Activated naive CD4-positive, alpha-beta T cell treated with anti-CD3 and anti-CD28 coated beads, Interleukin-2, amount 50 U/mL, for 72 hours (primary cell): ENCODE measurements around the gene IL17RE. TPM values are rescaled to one million over a fixed set of nuclear protein-coding genes. Genes with fewer than 3 reads are reported as not detected.

Source experiments
- ATAC-seq, 2 donors: fragments of 150-1000 bp; cut with Tn5 transposase; 2 replicates each; pipeline ENCODE4 v1.10.0; 2021; ENCODE audit warnings: mild to moderate bottlenecking in 2 of 2, moderate library complexity in 2 of 2
- DNase-seq, 2 donors: peaks; one replicate each; pipeline ENCODE4 v3.0.0; 2021 to 2022; ENCODE audit warnings: low spot score in 2 of 2
- H3K27ac Mint-ChIP-seq, 2 donors: one replicate each; pipeline ENCODE4 v1.8.0; 2022; ENCODE audit warnings: mild to moderate bottlenecking in 2 of 2, mixed read lengths in 2 of 2
- H3K36me3 Mint-ChIP-seq, 2 donors: one replicate each; pipeline ENCODE4 v1.8.0; 2022; ENCODE audit warnings: mixed read lengths in 2 of 2
- H3K9me3 Mint-ChIP-seq, 2 donors: one replicate each; pipeline ENCODE4 v1.8.0; 2022; ENCODE audit warnings: mixed read lengths in 2 of 2
- total RNA-seq, 2 donors: library from RNA; stranded (reverse); gene quantifications; one replicate each; pipeline ENCODE4 v1.2.3, GENCODE V29; 2022

The IL17RE gene
- total RNA-seq, 2 donors from 2014 or later = 0.61 to 1.4 TPM

- H3K36me3 Mint-ChIP-seq = no peaks in the 10 kb centered on the region
- peak in 1 of 2 donors; percentile 68 for ATAC-seq
- H3K9me3 Mint-ChIP-seq = no peaks in the 10 kb centered on the region
- DNase-seq = no peak
- H3K27ac Mint-ChIP-seq = no peak overlapping the region
Measured at GRCh38 chr3:9914559-9915253, 12.1 kb downstream of the IL17RE start.

GRCh38 chr3:9915254-9916141 is 12.8 kb downstream of the IL17RE start:
- Mint-ChIP-seq H3K36me3 (no peaks in the 10 kb centered on the region), H3K27ac (no peak overlapping the region), H3K9me3 (no peaks in the 10 kb centered on the region)
- peak; percentile 53 to 61 for ATAC-seq
- peak in 1 of 2 donors; percentile 37 for DNase-seq

DNA sequence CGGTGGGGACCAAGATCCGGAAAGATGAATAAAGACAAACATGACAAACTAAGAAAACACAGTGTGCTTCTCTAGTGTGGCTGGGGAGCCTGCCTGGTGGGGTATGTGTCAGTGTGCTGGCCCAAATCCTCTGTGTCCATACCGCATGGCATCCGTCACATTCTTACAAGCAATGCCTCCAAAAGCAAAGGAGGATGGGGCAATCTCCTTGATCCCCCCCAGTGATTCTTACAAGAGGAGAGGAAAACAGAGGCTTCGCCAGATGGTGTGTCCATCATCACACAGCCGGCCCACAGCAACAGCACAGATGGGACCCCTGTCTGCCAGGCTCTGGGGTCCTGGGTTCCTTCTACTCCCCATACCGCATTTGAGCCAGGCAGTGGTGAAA is 13.7 kb downstream of the IL17RE start:
- DNase-seq (no peak), ATAC-seq (no peak)
- Mint-ChIP-seq H3K36me3 (no peaks in the 10 kb centered on the region), H3K27ac (no peak overlapping the region), H3K9me3 (no peaks in the 10 kb centered on the region)

GRCh38 chr3:9916734-9917680 is 14.4 kb downstream of the IL17RE start, which contains the start of gene IL17RC:
IL17RC (plus strand) TSS chr3:9917098; CDS start chr3:9917316, 218 bp downstream.
- ATAC-seq (peak; percentile 74 to 90), DNase-seq (peak in 1 of 2 donors; percentile 42)
- H3K36me3 Mint-ChIP-seq = no peaks in the 10 kb centered on the region
- no peak within 1 kb of the TSS for H3K27ac Mint-ChIP-seq
- no peaks in the 10 kb centered on the region for H3K9me3 Mint-ChIP-seq

DNA sequence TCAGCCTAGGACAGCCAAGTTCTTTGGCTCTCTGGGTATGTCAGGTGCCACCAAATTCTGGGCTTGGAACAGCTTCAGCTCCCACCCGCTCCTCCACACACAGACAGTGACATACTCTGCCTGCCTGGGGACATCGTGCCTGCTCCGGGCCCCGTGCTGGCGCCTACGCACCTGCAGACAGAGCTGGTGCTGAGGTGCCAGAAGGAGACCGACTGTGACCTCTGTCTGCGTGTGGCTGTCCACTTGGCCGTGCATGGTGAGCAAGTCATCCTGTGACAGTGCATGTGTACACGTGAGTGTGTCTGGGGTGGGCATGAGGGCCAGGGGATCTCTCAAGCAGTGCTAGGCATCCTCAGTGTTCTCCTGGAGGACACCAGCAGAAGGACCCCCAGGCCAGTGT is 15.2 kb downstream of the IL17RE start:
- H3K9me3 Mint-ChIP-seq = no peaks in the 10 kb centered on the region
- no peak for DNase-seq
- H3K27ac Mint-ChIP-seq = no peak overlapping the region
- no peaks in the 10 kb centered on the region for H3K36me3 Mint-ChIP-seq
- ATAC-seq = no peak

DNA sequence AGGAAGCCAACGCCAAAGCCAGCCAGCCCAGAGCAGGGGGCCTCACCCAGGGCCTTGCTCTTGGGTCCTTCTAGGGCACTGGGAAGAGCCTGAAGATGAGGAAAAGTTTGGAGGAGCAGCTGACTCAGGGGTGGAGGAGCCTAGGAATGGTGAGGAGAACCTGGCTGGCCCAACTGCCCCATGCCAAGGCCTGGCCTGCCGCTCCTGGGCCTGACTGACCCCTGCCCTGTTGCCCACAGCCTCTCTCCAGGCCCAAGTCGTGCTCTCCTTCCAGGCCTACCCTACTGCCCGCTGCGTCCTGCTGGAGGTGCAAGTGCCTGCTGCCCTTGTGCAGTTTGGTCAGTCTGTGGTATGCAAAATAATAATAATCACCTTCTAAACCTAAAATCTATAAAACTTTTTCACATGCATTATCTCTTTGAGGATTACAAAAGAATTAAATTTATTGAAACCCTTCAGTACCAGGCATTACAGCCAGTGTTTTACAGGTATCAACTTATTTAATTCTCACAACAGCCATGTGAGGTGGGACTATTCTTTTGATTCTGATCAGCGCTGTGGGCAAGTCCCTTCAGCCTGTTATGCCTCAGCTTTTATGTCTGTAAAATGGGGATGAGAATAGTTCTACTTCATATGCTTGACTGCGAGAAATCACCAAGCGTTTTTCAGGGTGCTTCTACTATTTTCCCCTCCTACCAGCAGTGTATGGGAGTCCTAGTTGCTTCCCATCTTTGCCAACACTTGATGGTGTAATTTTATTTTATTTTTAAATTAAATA is 15.8 kb downstream of the IL17RE start:
- no peaks in the 10 kb centered on the region for H3K9me3 Mint-ChIP-seq
- DNase-seq (no peak), ATAC-seq (no peak)
- no peaks in the 10 kb centered on the region for H3K36me3 Mint-ChIP-seq
- H3K27ac Mint-ChIP-seq = no peak overlapping the region

DNA sequence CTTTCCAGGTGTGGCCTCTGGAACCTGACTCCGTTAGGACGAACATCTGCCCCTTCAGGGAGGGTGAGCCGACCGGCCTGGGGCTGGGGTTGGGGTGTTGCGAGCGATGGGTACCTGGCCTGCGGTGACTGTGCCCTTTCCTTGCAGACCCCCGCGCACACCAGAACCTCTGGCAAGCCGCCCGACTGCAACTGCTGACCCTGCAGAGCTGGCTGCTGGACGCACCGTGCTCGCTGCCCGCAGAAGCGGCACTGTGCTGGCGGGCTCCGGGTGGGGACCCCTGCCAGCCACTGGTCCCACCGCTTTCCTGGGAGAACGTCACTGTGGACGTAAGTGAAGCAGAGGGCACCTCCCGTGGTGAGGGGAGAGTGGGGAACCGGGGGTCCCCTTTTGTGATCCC is 25.5 kb downstream of the IL17RE start:
- no peaks in the 10 kb centered on the region for H3K36me3 Mint-ChIP-seq
- no peak for DNase-seq
- H3K9me3 Mint-ChIP-seq = no peaks in the 10 kb centered on the region
- H3K27ac Mint-ChIP-seq = no peak overlapping the region
- ATAC-seq = no peak

GRCh38 chr3:9930804-9931418 is 28.3 kb downstream of the IL17RE start:
- DNase-seq (no peak), ATAC-seq (no peak)
- H3K9me3 Mint-ChIP-seq = no peaks in the 10 kb centered on the region
- H3K27ac Mint-ChIP-seq = no peak overlapping the region
- no peaks in the 10 kb centered on the region for H3K36me3 Mint-ChIP-seq

- H3K36me3 Mint-ChIP-seq = no peaks in the 10 kb centered on the region
- ATAC-seq (no peak), DNase-seq (no peak)
- H3K27ac Mint-ChIP-seq = peak overlapping the region; percentile 96 to 97
- no peaks in the 10 kb centered on the region for H3K9me3 Mint-ChIP-seq
Measured at GRCh38 chr3:9932535-9932842, 29.8 kb downstream of the IL17RE start.

DNA sequence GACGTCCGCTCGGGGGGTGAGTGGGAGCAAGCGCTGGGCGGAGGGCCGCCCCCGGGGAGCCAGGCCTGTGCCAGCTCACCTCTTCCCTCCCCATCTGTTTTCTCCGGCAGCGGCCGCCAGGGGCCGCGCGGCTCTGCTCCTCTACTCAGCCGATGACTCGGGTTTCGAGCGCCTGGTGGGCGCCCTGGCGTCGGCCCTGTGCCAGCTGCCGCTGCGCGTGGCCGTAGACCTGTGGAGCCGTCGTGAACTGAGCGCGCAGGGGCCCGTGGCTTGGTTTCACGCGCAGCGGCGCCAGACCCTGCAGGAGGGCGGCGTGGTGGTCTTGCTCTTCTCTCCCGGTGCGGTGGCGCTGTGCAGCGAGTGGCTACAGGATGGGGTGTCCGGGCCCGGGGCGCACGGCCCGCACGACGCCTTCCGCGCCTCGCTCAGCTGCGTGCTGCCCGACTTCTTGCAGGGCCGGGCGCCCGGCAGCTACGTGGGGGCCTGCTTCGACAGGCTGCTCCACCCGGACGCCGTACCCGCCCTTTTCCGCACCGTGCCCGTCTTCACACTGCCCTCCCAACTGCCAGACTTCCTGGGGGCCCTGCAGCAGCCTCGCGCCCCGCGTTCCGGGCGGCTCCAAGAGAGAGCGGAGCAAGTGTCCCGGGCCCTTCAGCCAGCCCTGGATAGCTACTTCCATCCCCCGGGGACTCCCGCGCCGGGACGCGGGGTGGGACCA is 30.4 kb downstream of the IL17RE start:
- H3K36me3 Mint-ChIP-seq = no peaks in the 10 kb centered on the region
- ATAC-seq (peak; percentile 80 to 85), DNase-seq (peak; percentile 80 to 89)
- peak overlapping the region; percentile 96 to 97 for H3K27ac Mint-ChIP-seq
- H3K9me3 Mint-ChIP-seq = no peaks in the 10 kb centered on the region

GRCh38 chr3:9933561-9934234 is 31.1 kb downstream of the IL17RE start, which contains the start of gene CRELD1:
CRELD1 (plus strand) TSS chr3:9933834; CDS start chr3:9934439, 605 bp downstream.
- Mint-ChIP-seq H3K27ac (peak within 1 kb of the TSS; percentile 96 to 98), H3K9me3 (no peaks in the 10 kb centered on the region), H3K36me3 (no peaks in the 10 kb centered on the region)
- DNase-seq = peak; percentile 96 to 97
- ATAC-seq = peak; percentile 85 to 88

DNA sequence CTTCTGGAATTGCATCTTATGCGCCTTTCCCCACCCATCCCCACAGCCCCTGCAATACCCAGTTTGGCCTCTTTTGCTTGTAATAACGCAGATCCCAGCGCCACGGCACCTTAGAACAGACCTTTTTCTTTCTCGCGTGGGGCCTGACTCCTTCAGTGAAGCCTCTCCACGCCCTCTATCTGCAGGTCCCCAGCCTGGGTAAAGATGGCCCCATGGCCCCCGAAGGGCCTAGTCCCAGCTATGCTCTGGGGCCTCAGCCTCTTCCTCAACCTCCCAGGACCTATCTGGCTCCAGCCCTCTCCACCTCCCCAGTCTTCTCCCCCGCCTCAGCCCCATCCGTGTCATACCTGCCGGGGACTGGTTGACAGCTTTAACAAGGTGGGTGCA is 31.6 kb downstream of the IL17RE start:
- no peak for ATAC-seq
- H3K9me3 Mint-ChIP-seq = no peaks in the 10 kb centered on the region
- H3K36me3 Mint-ChIP-seq = no peaks in the 10 kb centered on the region
- H3K27ac Mint-ChIP-seq = peak overlapping the region; percentile 96 to 98
- DNase-seq = no peak

GRCh38 chr3:9934993-9935392 is 32.3 kb downstream of the IL17RE start:
- ATAC-seq = no peak
- no peak for DNase-seq
- no peaks in the 10 kb centered on the region for H3K36me3 Mint-ChIP-seq
- H3K27ac Mint-ChIP-seq = peak overlapping the region; percentile 0 to 96
- no peaks in the 10 kb centered on the region for H3K9me3 Mint-ChIP-seq

DNA sequence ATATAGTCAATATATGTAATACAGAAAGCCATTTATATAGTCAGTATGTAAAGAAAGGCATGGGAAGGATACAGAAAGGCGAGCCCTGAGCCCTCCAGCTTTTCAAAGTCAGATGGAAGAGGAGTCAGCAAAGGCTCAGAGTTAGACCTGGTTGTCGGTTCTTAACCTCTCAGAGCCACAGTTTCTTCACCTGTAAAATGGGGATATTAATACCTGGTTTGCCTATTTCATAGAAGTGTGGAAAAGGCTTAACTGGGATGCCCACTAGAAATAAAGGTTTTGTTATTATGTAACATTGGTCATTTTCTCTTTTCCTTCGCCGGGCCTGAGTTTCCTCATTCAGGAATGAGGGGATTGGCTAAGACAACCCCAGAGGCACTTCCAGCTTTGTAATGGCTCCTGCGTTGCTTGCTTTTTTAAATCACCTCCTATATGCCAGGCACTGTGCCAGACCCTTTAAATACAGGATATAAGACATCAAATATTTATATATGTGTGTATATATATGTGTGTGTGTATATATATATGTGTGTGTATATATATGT is 33.4 kb downstream of the IL17RE start:
- Mint-ChIP-seq H3K9me3 (no peaks in the 10 kb centered on the region), H3K27ac (peak overlapping the region in 1 of 2 donors; percentile 96), H3K36me3 (no peaks in the 10 kb centered on the region)
- ATAC-seq (no peak), DNase-seq (no peak)
